HEK293T (cell line): ENCODE measurements around the gene PHYKPL.

Source experiments
- BHLHE40 ChIP-seq: fragments of 450-650 bp; IDR thresholded peaks from 2 replicates; pipeline ENCODE4 v1.6.1; 2016; ENCODE audit warnings: mild to moderate bottlenecking, moderate library complexity, borderline replicate concordance
- CTBP1 ChIP-seq: fragments of 450-650 bp; IDR thresholded peaks from 2 replicates; pipeline ENCODE4 v1.6.1; 2016; ENCODE audit warnings: borderline replicate concordance
- SP1 ChIP-seq: fragments of 450-650 bp; IDR thresholded peaks from 2 replicates; pipeline ENCODE4 v1.6.1; 2017

DNA sequence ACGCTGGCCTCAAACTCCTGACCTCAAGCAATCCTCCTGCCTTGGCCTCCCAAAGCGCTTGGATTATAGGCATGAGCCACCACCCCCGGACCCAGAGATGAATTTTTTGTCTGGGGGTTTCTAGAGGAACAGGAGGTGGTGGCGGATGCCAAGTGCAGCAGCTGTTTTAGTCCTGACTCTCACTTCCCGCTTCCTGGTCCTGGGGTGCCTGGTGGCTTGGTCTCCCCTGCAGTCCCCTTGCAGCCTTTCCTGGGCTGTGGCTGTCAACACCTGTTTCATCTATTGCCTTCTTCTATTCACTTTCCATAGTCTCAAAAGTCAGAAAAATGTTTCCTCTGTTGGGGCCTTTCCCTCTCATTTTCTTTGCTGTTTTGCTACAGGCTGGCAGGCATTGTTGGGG, 72.4 kb downstream of the PHYKPL start:
- TF ChIP-seq CTBP1 (no peak), SP1 (no peak), BHLHE40 (no peak)
